Prostate gland (tissue), 2 donors: ENCODE data around the gene C2. TPM values are rescaled to one million over a fixed set of nuclear protein-coding genes. Genes with fewer than 3 reads are reported as not detected.
A peak's percentile ranks its signal among the peaks of the same experiment; 100 is the strongest.

ENCODE experiments used
- DNase-seq: peaks from one replicate; pipeline ENCODE4 v3.0.0-alpha.2; 2019; ENCODE audit warnings: low spot score
- H3K27ac ChIP-seq, 2 donors: fragments of 200-600 bp; sonication (generic); 2 replicates each; pipeline ENCODE4 v1.5.1; 2017 to 2019
- H3K27me3 ChIP-seq: fragments of 200-600 bp; sonication (generic); replicated peaks from 2 replicates; pipeline ENCODE4 v1.5.1; 2019; ENCODE audit not compliant: insufficient read depth
- H3K36me3 ChIP-seq, 2 donors: fragments of 200-600 bp; sonication (generic); 1 replicate in 1 of 2; 2 replicates in 1 of 2; pipeline versions ENCODE4 v1.5.1 to v1.8.1; 2017 to 2019
- H3K4me1 ChIP-seq: fragments of 200-600 bp; sonication (generic); replicated peaks from 2 replicates; pipeline ENCODE4 v1.5.1; 2019
- H3K4me3 ChIP-seq, 2 donors: fragments of 200-600 bp; sonication (generic); 2 replicates each; pipeline ENCODE4 v1.5.1; 2017 to 2019
- H3K9me3 ChIP-seq: fragments of 200-600 bp; sonication (generic); 2 replicates; pipeline ENCODE4 v1.5.1; 2017
- CTCF ChIP-seq, 4 experiments: fragments of 200-600 bp in 2 of 4; fragments of 450-650 bp in 2 of 4; sonication (generic) in 2 of 4; IDR thresholded peaks; 1 replicate in 3 of 4; 2 replicates in 1 of 4; pipeline ENCODE4 v1.5.1; 2016 to 2019; ENCODE audit warnings: antibody characterized with exemption in 4 of 4, mild to moderate bottlenecking in 2 of 4, moderate library complexity in 2 of 4
- POLR2A ChIP-seq: fragments of 450-650 bp; IDR thresholded peaks from one replicate; pipeline ENCODE4 v1.6.1; 2016; ENCODE audit warnings: antibody characterized with exemption, mild to moderate bottlenecking
- POLR2AphosphoS5 ChIP-seq: sonication (generic); formaldehyde crosslinking; IDR thresholded peaks from one replicate; pipeline ENCODE4 v1.6.1; 2017; ENCODE audit warnings: antibody characterized with exemption
- WGBS: methylation state at CpG from one replicate; pipeline ENCODE4 v1.1.5; 2018; 5-methylcytosine and 5-hydroxymethylcytosine counted together
- intact Hi-C: fragments of 100-400 bp; cut with DNase I; formaldehyde crosslinking; loops from one replicate; pipeline ENCODE4 v1.14.2; 2022
- total RNA-seq, 2 donors: library from RNA; depleted of rRNA; stranded (reverse); fragments of >200 nt; gene quantifications; one replicate each; pipeline ENCODE4 v1.1.0, GENCODE V29; 2016

Gene C2
- total RNA-seq, 2 donors from 2014 or later = 7.9 to 16.0 TPM

GRCh38 chr6:31948753-31949413 is 21.4 kb downstream of the C2 start:
- H3K4me3 ChIP-seq = no peak overlapping the region
- intact Hi-C loops = loop anchor here (5.0 kb wide), 1 partner anchor 267 kb away; the partner anchor contains the start of gene LY6G5C
- H3K27me3 ChIP-seq = no peaks in the 10 kb centered on the region
- TF ChIP-seq POLR2A = no peak
- no peak for TF ChIP-seq POLR2AphosphoS5
- TF ChIP-seq CTCF (IDR thresholded peaks at IDR 0.05) = no peak
- peaks cover 13% of the 10 kb centered on the region for H3K4me1 ChIP-seq
- no peak for DNase-seq
- H3K9me3 ChIP-seq = no peaks in the 10 kb centered on the region
- 82% methylated on average over 6 of the region's 6 CpGs for WGBS
- H3K36me3 ChIP-seq = peaks cover 3 to 10% of the 10 kb centered on the region in 2 donors
- H3K27ac ChIP-seq = no peak overlapping the region

GRCh38 chr6:31949926-31950548 is 22.5 kb downstream of the C2 start:
- DNase-seq = no peak
- no peak overlapping the region for H3K4me3 ChIP-seq
- 87% methylated on average over 7 of the region's 7 CpGs for WGBS
- intact Hi-C loops = loop anchor here (2.0 to 5.0 kb wide), 2 partner anchors 47 to 268 kb away; partner anchors contain the start of genes LY6G5C and ZBTB12
- H3K4me1 ChIP-seq = peaks cover 11% of the 10 kb centered on the region
- H3K9me3 ChIP-seq = no peaks in the 10 kb centered on the region
- peaks cover 6 to 14% of the 10 kb centered on the region in 2 donors for H3K36me3 ChIP-seq
- H3K27ac ChIP-seq = no peak overlapping the region
- H3K27me3 ChIP-seq = no peaks in the 10 kb centered on the region
- TF ChIP-seq CTCF (IDR thresholded peaks at IDR 0.05) = no peak
- TF ChIP-seq POLR2AphosphoS5 = no peak
- no peak for TF ChIP-seq POLR2A

DNA sequence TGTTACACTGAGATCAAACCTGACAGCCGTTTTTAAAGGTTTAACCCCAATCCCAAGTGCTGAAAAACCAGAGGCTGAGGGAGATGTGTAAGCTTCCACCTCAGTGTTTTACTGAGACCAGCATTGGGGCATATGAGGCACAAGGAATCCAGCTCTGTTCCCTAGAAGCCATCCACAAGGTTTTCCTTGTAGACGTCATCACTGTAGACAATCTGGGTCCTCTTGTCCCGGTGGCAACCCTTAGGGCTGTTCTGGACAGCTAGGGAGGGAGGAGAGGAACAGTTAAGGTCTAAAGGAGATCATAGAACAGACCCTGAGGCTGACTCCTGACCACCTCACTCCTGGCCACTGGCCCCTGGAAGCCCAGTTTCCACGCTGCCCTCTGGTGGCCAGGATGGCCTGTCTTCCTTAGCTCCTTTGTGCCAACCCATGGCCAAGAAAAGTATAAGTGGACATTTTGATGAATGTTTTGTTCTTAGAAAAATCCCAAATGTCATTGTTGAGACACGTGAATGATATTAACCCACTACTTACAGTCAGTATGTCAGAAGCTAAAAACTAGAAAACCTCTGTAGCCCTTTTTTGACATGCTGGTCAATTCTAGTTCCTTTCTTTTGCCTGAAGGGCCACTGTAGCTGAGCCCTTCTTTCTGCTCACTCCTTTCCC is 24.8 kb downstream of the C2 start:
- peak overlapping the region in 1 of 2 donors; percentile 50 for H3K27ac ChIP-seq
- H3K4me1 ChIP-seq = no peaks in the 10 kb centered on the region
- peak; percentile 54 for DNase-seq
- intact Hi-C loops = no loop called here
- no peak overlapping the region for H3K4me3 ChIP-seq
- WGBS = 47% methylated on average over 5 of the region's 5 CpGs
- no peaks in the 10 kb centered on the region for H3K9me3 ChIP-seq
- TF ChIP-seq POLR2AphosphoS5 (peak; percentile 52), POLR2A (no peak), CTCF (IDR thresholded peaks at IDR 0.05) (peak; percentile 27 to 82 (median 67))
- no peaks in the 10 kb centered on the region for H3K27me3 ChIP-seq
- H3K36me3 ChIP-seq = peaks cover 6 to 14% of the 10 kb centered on the region in 2 donors

DNA sequence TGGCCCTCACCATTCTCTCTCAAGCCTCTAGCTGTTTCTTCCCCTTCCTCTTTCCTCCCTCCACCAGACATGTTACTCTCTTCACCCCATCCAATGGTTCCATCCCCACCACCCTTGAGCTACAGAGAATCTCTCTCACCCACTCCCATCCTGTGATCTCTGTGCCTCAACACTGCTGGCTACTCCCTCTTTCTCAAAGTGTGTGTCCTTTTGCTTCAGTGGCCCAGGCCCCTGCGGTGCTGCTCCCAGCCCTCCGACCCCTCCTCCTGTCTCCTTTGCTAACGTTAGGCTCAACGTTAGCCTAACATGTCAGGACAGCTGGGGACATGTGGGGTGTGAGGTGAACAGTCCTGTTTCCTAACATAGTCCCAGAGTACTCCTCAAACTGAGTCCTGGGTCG is 25.4 kb downstream of the C2 start:
- intact Hi-C loops = no loop called here
- Histone ChIP-seq H3K4me3 (no peak overlapping the region), H3K9me3 (no peaks in the 10 kb centered on the region), H3K27me3 (no peaks in the 10 kb centered on the region), H3K4me1 (no peaks in the 10 kb centered on the region), H3K27ac (peak overlapping the region in 1 of 2 donors; percentile 50), H3K36me3 (peaks cover 6 to 14% of the 10 kb centered on the region in 2 donors)
- TF ChIP-seq POLR2AphosphoS5 (no peak), CTCF (IDR thresholded peaks at IDR 0.05) (no peak), POLR2A (no peak)
- 67% methylated on average over 5 of the region's 5 CpGs for WGBS
- no peak for DNase-seq
